RWPE1 (cell line): ENCODE measurements around the gene LSG1.

Source experiments
- CTCF ChIA-PET: fragments of 350-600 bp; sonication (Branson Sonifier 250); formaldehyde crosslinking; extraction: SDS; loops from one replicate; lab custom pipeline; 2021; lab: Yijun Ruan, JAX
- POLR2A ChIA-PET: fragments of 400-600 bp; formaldehyde crosslinking; extraction: SDS; loops from one replicate; lab custom pipeline; 2020; ENCODE audit warnings: antibody characterized with exemption; ENCODE audit not compliant: low non-redundant PET; lab: Yijun Ruan, JAX
- DNase-seq: peaks from one replicate; pipeline ENCODE4 v3.0.0; 2012; ENCODE audit warnings: low spot score
- H3K27ac ChIP-seq: fragments of 450-650 bp; 2 replicates; pipeline ENCODE4 v1.5.1; 2017
- CTCF ChIP-seq: fragments of 450-650 bp; conservative IDR thresholded peaks from 2 replicates; pipeline ENCODE4 v1.5.1; 2017; ENCODE audit warnings: low read depth, mild to moderate bottlenecking

LSG1 gene

GRCh38 chr3:194596906-194597305 is 75.1 kb downstream of the LSG1 start:
- POLR2A ChIA-PET = no interaction called here
- TF ChIP-seq CTCF = no peak
- no peak overlapping the region for H3K27ac ChIP-seq
- no peak for DNase-seq
- CTCF ChIA-PET = no interaction called here

- ChIA-PET CTCF (interaction anchor here (0.6 to 1.4 kb wide), 5 partner anchors 10 to 133 kb away, joined by 3 to 5 read pairs (median 4); no protein-coding TSS in a partner anchor), POLR2A (no interaction called here)
- TF ChIP-seq CTCF = no peak; the same call in 1 of the 2 replicates
- peak overlapping the region; percentile 82 for H3K27ac ChIP-seq
- DNase-seq = peak; percentile 95
These were observed 78.9 kb downstream of the LSG1 start for GRCh38 chr3:194592798-194593752.
